OCI-LY3 (cell line): ENCODE data around the gene FOXN1.
"Not testable (repeated sequence)": the region's sequence is repeated elsewhere in the genome, so short reads cannot be mapped to it uniquely, and the experiment has no call there.

Source experiments
- H2AFZ ChIP-seq: fragments of 200-600, 300-600 bp; shearing (Covaris generic); 2 replicates; pipeline ENCODE4 v1.6.0; 2014; ENCODE audit warnings: antibody characterized with exemption, low read depth, low read length
- H3K27ac ChIP-seq: fragments of 200-600, 300-600 bp; sonication (generic); 2 replicates; pipeline ENCODE4 v1.5.1; 2014; ENCODE audit warnings: mild to moderate bottlenecking, low read length, moderate library complexity, mixed read lengths
- H3K27me3 ChIP-seq: fragments of 200-600, 300-600 bp; sonication (generic); 2 replicates; pipeline ENCODE4 v1.6.1; 2014; ENCODE audit warnings: low read depth, low read length, mixed read lengths
- H3K36me3 ChIP-seq: fragments of 200-600, 300-600 bp; sonication (generic); replicated peaks from 2 replicates; pipeline ENCODE3; 2014; ENCODE audit warnings: low read depth, low read length, mixed read lengths
- H3K4me1 ChIP-seq: fragments of 300-600, 200-600 bp; sonication (generic); 2 replicates; pipeline ENCODE4 v1.6.1; 2014; ENCODE audit warnings: low read length, mixed read lengths
- H3K4me2 ChIP-seq: fragments of 200-600, 300-600 bp; sonication (generic); 2 replicates; pipeline ENCODE4 v1.6.1; 2014; ENCODE audit warnings: low read length, mixed read lengths
- H3K4me3 ChIP-seq: fragments of 300-600, 200-600 bp; sonication (generic); 2 replicates; pipeline ENCODE4 v1.5.1; 2014; ENCODE audit warnings: antibody characterized with exemption, mild to moderate bottlenecking, low read length, moderate library complexity
- H3K79me2 ChIP-seq: fragments of 300-600, 200-600 bp; shearing (Covaris generic); 2 replicates; pipeline ENCODE4 v1.6.1; 2014; ENCODE audit warnings: mild to moderate bottlenecking, low read length, mixed read lengths
- H3K9ac ChIP-seq: fragments of 300-600, 200-600 bp; shearing (Covaris generic); 2 replicates; pipeline ENCODE4 v1.6.0; 2014; ENCODE audit warnings: mild to moderate bottlenecking, low read length, moderate library complexity
- H3K9me3 ChIP-seq: fragments of 200-600, 300-600 bp; shearing (Covaris generic); 2 replicates; pipeline ENCODE4 v1.6.1; 2014; ENCODE audit warnings: low read length, mixed read lengths; ENCODE audit not compliant: insufficient read depth
- H4K20me1 ChIP-seq: fragments of 200-600, 300-600 bp; sonication (generic); 2 replicates; pipeline ENCODE4 v1.6.1; 2016; ENCODE audit warnings: low read length, mixed read lengths; ENCODE audit not compliant: insufficient read depth
- EZH2phosphoT487 ChIP-seq: fragments of 200-600 bp; shearing (Covaris generic); IDR thresholded peaks from 2 replicates; pipeline ENCODE4 v1.6.1; 2018; ENCODE audit warnings: antibody characterized with exemption, mixed run types, low read depth
- TF ChIP-seq, protein P1 (sequence below): fragments of 200-600, 300-600 bp; sonication (generic); IDR thresholded peaks from 2 replicates; pipeline ENCODE4 v1.5.1; 2014; ENCODE audit warnings: antibody characterized with exemption, low read length, low read depth

FOXN1 gene

GRCh38 chr17:28519236-28519635, 13.1 kb downstream of the FOXN1 start:
- Histone ChIP-seq H3K9me3 (peaks cover 5% of the 10 kb centered on the region), H3K4me1 (peaks cover 30% of the 10 kb centered on the region), H3K9ac (no peak overlapping the region), H3K4me2 (peak overlapping the region; percentile 93; the same call in 1 of the 2 replicates), H3K36me3 (no peaks in the 10 kb centered on the region), H3K4me3 (no peak overlapping the region), H3K27me3 (peaks cover 11% of the 10 kb centered on the region), H4K20me1 (no peaks in the 10 kb centered on the region), H3K79me2 (no peaks in the 10 kb centered on the region), H2AFZ (no peak overlapping the region), H3K27ac (no peak overlapping the region)
- TF ChIP-seq EZH2phosphoT487: no peak
- TF ChIP-seq, protein P1, sequence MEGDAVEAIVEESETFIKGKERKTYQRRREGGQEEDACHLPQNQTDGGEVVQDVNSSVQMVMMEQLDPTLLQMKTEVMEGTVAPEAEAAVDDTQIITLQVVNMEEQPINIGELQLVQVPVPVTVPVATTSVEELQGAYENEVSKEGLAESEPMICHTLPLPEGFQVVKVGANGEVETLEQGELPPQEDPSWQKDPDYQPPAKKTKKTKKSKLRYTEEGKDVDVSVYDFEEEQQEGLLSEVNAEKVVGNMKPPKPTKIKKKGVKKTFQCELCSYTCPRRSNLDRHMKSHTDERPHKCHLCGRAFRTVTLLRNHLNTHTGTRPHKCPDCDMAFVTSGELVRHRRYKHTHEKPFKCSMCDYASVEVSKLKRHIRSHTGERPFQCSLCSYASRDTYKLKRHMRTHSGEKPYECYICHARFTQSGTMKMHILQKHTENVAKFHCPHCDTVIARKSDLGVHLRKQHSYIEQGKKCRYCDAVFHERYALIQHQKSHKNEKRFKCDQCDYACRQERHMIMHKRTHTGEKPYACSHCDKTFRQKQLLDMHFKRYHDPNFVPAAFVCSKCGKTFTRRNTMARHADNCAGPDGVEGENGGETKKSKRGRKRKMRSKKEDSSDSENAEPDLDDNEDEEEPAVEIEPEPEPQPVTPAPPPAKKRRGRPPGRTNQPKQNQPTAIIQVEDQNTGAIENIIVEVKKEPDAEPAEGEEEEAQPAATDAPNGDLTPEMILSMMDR: no peak

- no peak overlapping the region for H2AFZ ChIP-seq
- no peaks in the 10 kb centered on the region for H3K27me3 ChIP-seq
- no peak overlapping the region for H3K9ac ChIP-seq
- no peaks in the 10 kb centered on the region for H4K20me1 ChIP-seq
- peaks cover 5% of the 10 kb centered on the region for H3K9me3 ChIP-seq
- TF ChIP-seq EZH2phosphoT487: no peak
- TF ChIP-seq, protein P1: no peak
- no peak overlapping the region for H3K27ac ChIP-seq
- H3K4me1 ChIP-seq: peaks cover 19% of the 10 kb centered on the region
- no peak overlapping the region for H3K4me2 ChIP-seq
- no peak overlapping the region for H3K4me3 ChIP-seq
- no peaks in the 10 kb centered on the region for H3K36me3 ChIP-seq
- no peaks in the 10 kb centered on the region for H3K79me2 ChIP-seq
Observed at GRCh38 chr17:28520687-28521086, 14.5 kb downstream of the FOXN1 start.

- no peaks in the 10 kb centered on the region for H3K9me3 ChIP-seq
- no peaks in the 10 kb centered on the region for H3K36me3 ChIP-seq
- H3K27ac ChIP-seq: no peak overlapping the region
- no peaks in the 10 kb centered on the region for H3K79me2 ChIP-seq
- no peak overlapping the region for H3K4me2 ChIP-seq
- no peak overlapping the region for H3K9ac ChIP-seq
- H4K20me1 ChIP-seq: no peaks in the 10 kb centered on the region
- H3K27me3 ChIP-seq: no peaks in the 10 kb centered on the region
- peaks cover 19% of the 10 kb centered on the region for H3K4me1 ChIP-seq
- H2AFZ ChIP-seq: no peak overlapping the region
- TF ChIP-seq, protein P1: no peak
- no peak for TF ChIP-seq EZH2phosphoT487
- no peak overlapping the region for H3K4me3 ChIP-seq
Observed at GRCh38 chr17:28521311-28522085, 15.3 kb downstream of the FOXN1 start.

- H3K27ac ChIP-seq, H3K9me3 ChIP-seq, H3K79me2 ChIP-seq, H3K36me3 ChIP-seq, H3K9ac ChIP-seq, H3K4me3 ChIP-seq, H3K4me2 ChIP-seq, H3K27me3 ChIP-seq, H2AFZ ChIP-seq, H4K20me1 ChIP-seq: not testable (repeated sequence)
- H3K4me1 ChIP-seq: peaks cover 26% of the 10 kb centered on the region
Observed at GRCh38 chr17:28522281-28522680, 16.1 kb downstream of the FOXN1 start.
